ENCODE results near the gene HEXD.

GRCh38 chr17:82390860-82391435 is 27.2 kb upstream of the HEXD start:
- no peak for TF ChIP-seq CTCF (IDR thresholded peaks at IDR 0.05)
- no peak for TF ChIP-seq POLR2AphosphoS5 (IDR thresholded peaks at IDR 0.05)
